NCI-H748 (cell line): ENCODE measurements around the gene NVL.

Source experiments
- DNase-seq: peaks from one replicate; lab custom pipeline; 2025; ENCODE audit not compliant: unreplicated experiment; lab: John Stamatoyannopoulos, UW

The NVL gene

DNA sequence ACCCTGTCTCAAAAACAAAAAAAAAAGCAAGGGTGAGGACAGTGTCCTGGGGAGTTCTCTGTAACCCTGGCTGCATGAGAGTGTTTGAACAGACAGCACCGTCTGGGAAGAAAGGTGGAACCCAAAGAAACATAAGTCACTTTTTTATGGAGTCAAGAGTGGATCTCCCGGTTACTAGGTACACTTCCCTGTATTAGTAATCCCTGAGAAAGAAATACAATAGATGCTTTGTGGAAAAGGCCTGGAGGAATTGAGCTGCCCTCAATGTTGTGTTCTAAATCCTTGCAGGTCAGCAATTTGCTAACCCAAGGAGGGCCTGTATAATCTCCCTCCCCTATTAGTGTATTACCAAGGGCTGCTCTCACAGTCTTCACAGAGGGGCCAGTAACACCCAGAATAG, 130.3 kb downstream of the NVL start:
- no peak for DNase-seq

DNA sequence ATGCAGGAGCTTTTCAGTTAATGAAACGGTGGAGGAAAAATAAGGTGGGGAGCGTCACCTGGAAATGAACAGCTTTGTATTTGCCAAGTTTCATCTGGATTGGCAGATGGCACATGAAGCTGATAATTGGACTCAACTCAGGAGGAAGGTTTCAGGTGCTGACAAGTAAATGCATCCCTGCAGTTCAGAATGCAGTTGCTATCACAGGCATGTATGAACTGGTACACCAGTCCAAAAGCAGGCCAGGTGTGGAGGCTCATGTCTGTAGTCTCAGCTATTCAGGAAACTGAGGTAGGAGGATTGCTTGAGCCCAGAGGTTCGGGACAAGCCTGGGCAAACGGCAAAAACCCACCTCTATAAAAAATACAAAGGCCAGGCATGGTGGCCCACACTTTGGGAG, 131.4 kb downstream of the NVL start:
- DNase-seq, result no peak

DNA sequence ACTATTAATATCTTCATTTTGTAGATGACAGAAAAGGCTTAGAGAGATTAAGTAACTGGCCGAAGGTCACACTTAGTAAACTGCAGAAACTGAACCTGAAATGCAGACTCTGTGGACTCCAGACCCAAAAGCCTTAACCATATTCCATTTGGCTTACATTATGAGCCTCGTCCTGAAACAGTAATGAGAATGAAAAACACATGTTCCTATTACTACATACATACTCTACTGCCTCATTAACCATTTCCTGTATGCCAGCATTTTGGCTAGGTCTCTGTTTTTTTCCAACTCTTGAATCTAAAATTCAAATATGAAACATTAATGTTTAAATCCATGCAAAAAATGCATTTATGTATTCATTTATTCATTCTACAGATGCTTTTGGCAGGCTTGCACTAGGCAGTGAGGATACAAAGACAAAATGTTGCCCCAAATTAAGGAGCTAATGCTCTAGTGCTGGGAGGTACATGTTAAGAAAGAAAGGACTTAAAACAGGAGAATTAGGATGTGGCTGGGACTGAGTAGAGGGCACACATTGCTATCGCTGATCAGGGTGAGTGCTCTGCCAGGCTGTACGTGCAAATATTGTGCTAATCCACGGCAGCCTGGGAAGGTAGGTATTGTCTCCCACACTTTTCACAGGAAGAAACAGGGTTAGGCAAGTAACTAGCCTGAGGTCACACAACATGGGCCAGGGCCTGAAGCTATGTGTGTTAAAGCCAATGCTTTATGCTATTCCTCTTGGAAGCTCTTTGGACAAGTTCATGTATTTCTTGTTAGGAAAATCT, 133.0 kb downstream of the NVL start:
- no peak for DNase-seq

DNA sequence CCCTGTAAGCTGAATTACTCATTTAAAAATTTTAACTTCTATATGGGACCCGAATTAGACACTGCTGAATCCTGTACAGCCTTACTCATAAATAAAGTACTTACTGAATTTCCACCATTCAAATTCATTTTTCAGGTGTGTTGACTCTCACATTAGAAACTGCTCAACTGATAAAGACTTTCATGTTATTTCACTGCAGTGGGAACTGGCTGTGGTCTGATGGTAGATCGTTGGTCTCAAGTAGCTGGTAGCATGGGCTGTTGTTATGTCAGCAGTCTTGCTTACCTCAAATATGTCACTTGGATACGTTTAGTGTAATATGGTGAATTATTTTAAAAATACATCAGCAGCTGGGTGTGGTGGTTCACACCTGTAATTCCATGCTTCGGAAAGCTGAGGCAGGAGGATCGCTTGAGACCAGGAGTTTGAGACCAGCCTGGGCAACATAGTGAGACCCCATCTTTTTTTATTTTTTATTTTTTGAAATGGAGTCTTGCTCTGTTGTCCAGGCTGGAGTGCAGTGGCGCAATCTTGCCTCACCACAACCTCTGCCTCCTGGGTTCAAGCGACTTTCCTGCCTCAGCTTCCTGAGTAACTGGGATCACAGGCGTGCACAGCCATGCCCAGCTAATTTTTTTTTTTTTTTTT, 136.5 kb downstream of the NVL start:
- DNase-seq, result no peak

DNA sequence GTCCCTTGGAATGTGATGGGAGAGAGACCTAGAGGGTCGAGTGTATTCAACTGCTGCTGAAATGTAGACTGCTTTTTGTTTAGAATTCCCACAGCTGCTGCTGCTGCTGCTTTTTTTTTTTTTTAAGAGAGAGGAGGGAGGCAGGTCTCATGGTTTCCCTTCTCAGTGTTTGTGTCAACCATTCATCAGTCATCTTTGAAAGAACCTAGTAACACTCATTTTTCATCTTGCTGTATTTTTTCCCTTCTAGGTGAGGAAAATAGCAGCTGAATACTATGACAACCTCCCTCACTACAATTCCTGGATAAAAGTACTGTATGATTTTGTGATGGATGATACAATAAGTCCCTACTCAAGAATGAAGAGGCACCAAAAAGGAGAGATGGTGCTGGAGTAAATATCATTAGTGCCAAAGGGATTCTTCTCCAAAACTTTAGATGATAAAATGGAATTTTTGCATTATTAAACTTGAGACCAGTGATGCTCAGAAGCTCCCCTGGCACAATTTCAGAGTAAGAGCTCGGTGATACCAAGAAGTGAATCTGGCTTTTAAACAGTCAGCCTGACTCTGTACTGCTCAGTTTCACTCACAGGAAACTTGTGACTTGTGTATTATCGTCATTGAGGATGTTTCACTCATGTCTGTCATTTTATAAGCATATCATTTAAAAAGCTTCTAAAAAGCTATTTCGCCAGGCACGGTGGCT, 137.7 kb downstream of the NVL start:
- no peak for DNase-seq

DNA sequence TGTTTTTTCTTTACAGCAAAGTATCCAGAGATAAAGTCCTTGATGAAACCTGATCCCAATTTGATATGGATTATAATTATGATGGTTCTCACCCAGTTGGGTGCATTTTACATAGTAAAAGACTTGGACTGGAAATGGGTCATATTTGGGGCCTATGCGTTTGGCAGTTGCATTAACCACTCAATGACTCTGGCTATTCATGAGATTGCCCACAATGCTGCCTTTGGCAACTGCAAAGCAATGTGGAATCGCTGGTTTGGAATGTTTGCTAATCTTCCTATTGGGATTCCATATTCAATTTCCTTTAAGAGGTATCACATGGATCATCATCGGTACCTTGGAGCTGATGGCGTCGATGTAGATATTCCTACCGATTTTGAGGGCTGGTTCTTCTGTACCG, 140.4 kb downstream of the NVL start:
- DNase-seq, result no peak

- no peak for DNase-seq
Observed at GRCh38 chr1:224188286-224188685, 141.7 kb downstream of the NVL start.

DNA sequence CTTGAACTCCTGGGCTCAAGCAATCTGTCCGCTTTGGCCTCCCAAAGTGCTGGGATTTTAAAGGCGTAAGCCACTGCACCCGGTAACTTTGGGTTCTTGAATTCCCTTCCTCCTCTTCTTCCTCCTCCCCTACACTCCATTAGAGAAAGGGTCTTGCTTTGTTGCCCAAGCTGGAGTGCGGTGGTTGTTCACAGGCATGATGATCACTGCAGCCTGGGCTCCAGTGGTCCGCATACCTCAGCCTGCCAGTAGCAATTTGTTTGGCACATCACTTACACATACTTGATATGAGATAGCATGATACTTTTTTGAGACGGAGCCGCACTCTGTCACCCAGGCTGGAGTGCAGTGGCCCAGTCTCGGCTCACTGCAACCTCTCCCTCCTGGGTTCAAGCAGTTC, 144.8 kb downstream of the NVL start:
- DNase-seq, result no peak

DNA sequence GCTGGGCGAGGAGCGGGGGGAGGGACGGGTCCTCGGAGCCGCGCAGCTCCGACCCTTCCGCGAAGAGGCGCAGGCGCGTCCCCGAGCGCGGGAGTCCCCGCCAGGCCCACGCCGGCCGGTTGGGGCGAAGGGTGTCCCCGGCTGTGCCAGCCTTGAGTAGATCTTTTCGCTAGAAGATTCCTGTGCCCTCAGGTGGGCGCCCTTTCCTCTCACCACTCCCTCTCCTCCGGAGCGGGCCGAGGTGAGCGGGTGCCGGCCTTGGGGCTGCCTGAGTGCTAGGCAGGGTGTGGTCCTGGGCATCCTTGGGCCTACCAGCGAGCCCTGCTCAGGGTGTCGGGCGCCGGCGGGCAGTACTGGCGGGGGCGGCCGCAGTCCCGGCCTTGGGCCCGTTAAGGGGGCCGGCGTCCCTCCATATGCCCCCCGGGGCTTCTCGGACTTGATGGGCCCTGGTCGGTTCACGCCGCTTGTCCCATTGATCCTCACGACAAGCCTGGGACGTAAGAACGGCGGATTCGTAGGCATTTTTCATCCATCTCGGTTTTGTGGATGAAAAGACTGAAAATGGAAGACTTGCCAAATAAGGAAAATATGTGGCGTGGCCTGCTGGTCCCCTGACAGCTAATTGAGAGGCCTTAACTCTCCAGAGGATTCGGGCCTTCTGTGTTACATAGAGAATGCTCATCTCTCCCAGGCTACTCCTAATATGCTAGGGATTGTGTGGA, 146.2 kb downstream of the NVL start:
- DNase-seq, result peak; percentile 70

- DNase-seq, result peak; percentile 87
Observed at GRCh38 chr1:224182866-224183590, 146.9 kb downstream of the NVL start, which contains the start of gene DEGS1. Gene DEGS1 (plus strand): TSS chr1:224183240. CDS start chr1:224183337, 97 bp downstream.

GRCh38 chr1:224182057-224182865, 147.7 kb downstream of the NVL start:
- DNase-seq, result peak; percentile 34

DNA sequence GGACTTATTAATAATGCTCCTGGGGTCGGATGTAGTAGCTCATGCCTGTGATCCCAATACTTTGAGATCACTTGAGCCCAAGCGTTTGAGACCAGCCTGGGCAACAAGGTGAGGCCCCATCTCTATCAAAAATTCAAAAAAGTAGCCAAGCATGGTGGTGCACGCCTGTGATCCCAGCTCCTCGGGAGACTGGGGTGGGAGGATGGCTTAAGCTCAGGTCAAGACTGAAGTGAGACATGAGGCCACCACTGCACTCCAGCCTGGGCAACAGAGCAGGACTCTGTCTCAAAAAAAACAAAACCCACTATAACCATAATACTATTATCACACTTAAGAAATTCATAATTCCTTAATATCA, 148.5 kb downstream of the NVL start:
- no peak for DNase-seq

GRCh38 chr1:224180783-224181452, 149.1 kb downstream of the NVL start:
- no peak for DNase-seq

DNA sequence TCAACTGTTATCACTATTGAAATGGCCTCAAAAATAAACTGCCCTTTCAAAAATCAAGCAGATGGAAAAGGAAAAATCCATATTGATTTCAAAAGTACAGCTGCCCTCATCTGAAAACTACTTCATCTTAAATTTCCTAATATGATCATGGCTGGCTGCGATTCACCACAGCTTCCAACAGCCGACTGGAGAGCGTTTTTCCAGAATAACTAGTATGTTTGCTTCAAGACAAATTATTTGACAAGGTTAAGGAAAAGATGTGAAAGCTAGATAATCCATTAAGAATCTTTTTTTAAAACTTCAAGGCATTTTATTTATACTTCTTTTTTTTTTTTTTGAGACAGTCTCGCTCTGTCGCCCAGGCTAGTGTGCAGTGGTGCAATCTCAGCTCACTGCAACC, 151.1 kb downstream of the NVL start:
- no peak for DNase-seq

GRCh38 chr1:224177356-224177999, 152.5 kb downstream of the NVL start:
- DNase-seq, result no peak
